Kidney epithelial cell (primary cell): Measurements from ENCODE around the gene FAM163B. TPM values are rescaled to one million over a fixed set of nuclear protein-coding genes. Genes with fewer than 3 reads are reported as not detected.

Experiments used
- DNase-seq: peaks from one replicate; pipeline ENCODE4 v3.0.0-alpha.2; 2010; ENCODE audit warnings: low read depth
- H3K27me3 ChIP-seq: 2 replicates; pipeline ENCODE4 v1.6.0; 2011; ENCODE audit warnings: low read length; ENCODE audit not compliant: control insufficient read depth, insufficient read depth
- H3K36me3 ChIP-seq: 2 replicates; pipeline ENCODE4 v1.5.1; 2011; ENCODE audit warnings: low read length; ENCODE audit not compliant: control insufficient read depth, insufficient read depth
- H3K4me3 ChIP-seq: 2 replicates; pipeline ENCODE4 v1.5.1; 2011; ENCODE audit warnings: low read depth, mild to moderate bottlenecking, control low read depth, low read length
- total RNA-seq: library from RNA; depleted of rRNA; stranded (reverse); fragments of >200 nt; gene quantifications from 2 replicates; pipeline ENCODE4 v1.2.3, GENCODE V29; 2015
- TF ChIP-seq, protein P1 (sequence below): IDR thresholded peaks from 2 replicates; pipeline ENCODE4 v1.5.1; 2011; ENCODE audit warnings: mild to moderate bottlenecking, moderate library complexity, low read length, control low read depth, inconsistent platforms; ENCODE audit not compliant: insufficient read depth, poor library complexity, severe bottlenecking

FAM163B gene
- total RNA-seq, 1 donor from 2014 or later = not detected

DNA sequence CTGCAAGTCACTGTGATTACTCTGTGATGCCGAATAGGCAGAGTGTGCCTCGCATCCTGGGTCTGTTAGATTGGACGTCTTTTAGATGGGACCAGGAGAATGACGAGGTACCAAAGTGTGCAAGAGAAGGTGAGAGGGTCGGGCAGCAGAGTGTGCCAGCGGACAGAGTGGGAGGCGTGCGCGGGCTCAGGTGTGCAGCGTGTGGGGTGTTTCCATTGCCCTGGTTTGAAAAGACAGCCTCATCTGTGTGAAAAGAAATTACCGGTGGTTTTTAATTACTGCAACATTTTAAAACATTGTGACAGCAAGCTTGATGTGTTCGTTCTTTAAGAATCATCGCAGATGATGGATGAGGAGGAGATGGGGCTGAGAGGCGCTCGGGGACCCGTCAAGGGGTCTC is 4.2 kb upstream of the FAM163B start:
- H3K36me3 ChIP-seq = no peaks in the 10 kb centered on the region
- H3K27me3 ChIP-seq = peaks cover 44% of the 10 kb centered on the region
- no peak overlapping the region for H3K4me3 ChIP-seq
- TF ChIP-seq, protein P1, sequence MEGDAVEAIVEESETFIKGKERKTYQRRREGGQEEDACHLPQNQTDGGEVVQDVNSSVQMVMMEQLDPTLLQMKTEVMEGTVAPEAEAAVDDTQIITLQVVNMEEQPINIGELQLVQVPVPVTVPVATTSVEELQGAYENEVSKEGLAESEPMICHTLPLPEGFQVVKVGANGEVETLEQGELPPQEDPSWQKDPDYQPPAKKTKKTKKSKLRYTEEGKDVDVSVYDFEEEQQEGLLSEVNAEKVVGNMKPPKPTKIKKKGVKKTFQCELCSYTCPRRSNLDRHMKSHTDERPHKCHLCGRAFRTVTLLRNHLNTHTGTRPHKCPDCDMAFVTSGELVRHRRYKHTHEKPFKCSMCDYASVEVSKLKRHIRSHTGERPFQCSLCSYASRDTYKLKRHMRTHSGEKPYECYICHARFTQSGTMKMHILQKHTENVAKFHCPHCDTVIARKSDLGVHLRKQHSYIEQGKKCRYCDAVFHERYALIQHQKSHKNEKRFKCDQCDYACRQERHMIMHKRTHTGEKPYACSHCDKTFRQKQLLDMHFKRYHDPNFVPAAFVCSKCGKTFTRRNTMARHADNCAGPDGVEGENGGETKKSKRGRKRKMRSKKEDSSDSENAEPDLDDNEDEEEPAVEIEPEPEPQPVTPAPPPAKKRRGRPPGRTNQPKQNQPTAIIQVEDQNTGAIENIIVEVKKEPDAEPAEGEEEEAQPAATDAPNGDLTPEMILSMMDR = no peak
- DNase-seq = no peak

DNA sequence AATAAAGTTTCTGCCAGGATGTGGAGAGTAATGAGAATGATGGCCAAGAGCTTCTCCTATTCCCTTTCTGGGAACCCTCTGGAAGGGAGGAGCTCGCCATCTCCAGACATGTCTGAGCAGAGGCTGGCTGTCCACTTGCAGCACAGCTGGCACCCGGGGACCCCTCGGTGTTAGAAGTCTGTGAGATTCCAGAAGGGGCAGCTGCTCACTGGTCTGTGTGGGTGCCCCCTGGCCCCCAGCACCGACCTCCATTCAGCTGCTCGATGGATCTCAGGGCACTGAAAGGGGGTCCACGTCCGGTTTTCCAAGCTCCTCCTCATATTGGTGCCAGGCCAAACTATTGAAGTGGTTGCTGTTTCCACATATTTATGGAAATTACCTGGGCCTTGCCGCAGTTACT is 3.6 kb upstream of the FAM163B start:
- H3K27me3 ChIP-seq = peaks cover 50% of the 10 kb centered on the region
- no peak overlapping the region for H3K4me3 ChIP-seq
- DNase-seq = no peak
- H3K36me3 ChIP-seq = no peaks in the 10 kb centered on the region
- TF ChIP-seq, protein P1 = no peak

DNA sequence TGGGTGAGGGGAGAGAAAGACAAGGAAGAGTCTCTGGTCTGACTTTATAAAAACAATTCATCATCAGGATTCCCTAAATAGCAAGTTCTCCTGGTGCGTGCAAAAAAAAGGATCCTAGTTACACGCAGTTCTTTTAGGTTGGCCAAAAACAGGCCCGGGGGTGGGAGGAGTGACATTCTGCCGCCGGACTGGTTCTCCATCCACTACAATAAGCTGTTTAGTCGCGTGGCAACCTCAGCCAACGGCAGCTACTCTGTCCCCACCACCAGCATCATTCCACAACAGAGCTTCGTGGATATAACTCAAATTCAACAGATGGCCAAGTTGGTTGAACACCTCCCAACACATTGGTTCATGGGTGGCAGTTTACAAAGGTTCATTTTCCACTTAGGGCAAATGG is 2.9 kb upstream of the FAM163B start:
- DNase-seq = no peak
- no peak overlapping the region for H3K4me3 ChIP-seq
- TF ChIP-seq, protein P1 = no peak
- no peaks in the 10 kb centered on the region for H3K36me3 ChIP-seq
- peaks cover 56% of the 10 kb centered on the region for H3K27me3 ChIP-seq

DNA sequence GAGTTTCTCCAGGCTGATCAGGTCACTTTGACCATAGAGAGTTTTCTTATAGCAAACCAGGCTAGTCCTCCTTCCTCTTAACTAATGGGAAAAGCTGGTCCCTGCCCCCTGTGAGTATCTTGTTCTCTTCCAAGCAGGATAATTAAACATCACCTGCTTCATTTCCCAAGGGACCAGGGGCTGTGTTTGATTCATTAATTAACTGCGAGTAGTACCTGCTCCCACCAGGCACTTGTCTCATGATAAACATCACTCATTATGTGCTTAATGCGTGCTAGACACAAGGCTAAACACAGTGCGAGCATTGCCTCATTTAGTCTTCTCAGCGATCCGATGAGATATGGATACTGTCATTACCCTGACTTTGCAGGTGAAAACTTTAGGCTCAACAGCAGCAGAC is 1.7 kb upstream of the FAM163B start:
- no peak overlapping the region for H3K4me3 ChIP-seq
- DNase-seq = no peak
- TF ChIP-seq, protein P1 = no peak
- peaks cover 57% of the 10 kb centered on the region for H3K27me3 ChIP-seq
- H3K36me3 ChIP-seq = no peaks in the 10 kb centered on the region

DNA sequence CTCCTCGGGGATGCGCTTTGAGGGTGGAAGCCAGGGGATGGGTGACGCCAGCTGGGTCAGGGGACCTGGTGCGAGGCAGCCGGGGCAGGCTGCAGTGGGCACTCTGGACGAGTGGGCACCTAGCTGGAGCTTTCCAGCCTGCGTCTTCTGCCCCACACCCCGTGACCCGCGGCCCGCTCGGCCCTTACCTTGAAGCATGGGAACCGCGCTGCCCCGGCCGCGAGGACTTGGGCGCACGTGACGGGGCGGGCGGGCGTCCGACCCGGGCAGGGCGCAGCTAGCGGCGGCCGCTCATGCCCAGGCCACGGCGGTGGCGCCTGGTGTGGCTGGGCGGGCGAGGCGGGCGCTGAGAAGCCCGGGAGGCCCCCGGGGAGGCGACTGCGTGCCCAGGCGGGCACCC is 300 bp downstream of the FAM163B start:
- TF ChIP-seq, protein P1 = no peak
- Histone ChIP-seq H3K4me3 (no peak overlapping the region), H3K27me3 (peaks cover 44% of the 10 kb centered on the region), H3K36me3 (no peaks in the 10 kb centered on the region)
- no peak for DNase-seq

DNA sequence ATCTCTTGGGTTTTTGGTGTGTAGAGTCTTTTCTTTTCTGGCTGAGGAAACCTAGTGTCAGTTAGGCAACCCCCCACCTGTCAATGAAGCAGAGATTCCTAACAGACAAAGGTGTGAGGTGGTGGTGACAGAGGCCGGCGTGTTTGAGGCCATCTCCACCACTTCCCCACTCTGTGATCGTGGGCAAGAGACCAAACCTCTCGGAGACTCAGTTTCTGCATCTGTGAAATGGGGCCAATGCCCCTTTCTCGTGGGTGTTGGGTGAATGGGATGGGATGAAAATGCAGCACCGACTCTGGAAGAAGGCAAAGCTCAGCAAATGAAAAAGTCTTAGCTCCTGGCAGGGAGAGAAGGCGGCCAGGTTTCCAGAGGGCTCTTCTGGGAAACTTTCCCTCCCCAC is 807 bp downstream of the FAM163B start:
- DNase-seq = no peak
- TF ChIP-seq, protein P1 = no peak
- H3K4me3 ChIP-seq = no peak overlapping the region
- no peaks in the 10 kb centered on the region for H3K36me3 ChIP-seq
- H3K27me3 ChIP-seq = peaks cover 42% of the 10 kb centered on the region
